Activated T-helper 1 cell treated with Interleukin-2 at 50 U/mL for 16 hours (primary cell): ENCODE measurements around the gene POLR1C.
A peak's percentile ranks its signal among the peaks of the same experiment; 100 is the strongest.
"Not testable (repeated sequence)": the region's sequence is repeated elsewhere in the genome, so short reads cannot be mapped to it uniquely, and the experiment has no call there.

ENCODE experiments used
- DNase-seq: peaks from one replicate; pipeline ENCODE4 v3.0.0-alpha.2; 2020; ENCODE audit warnings: low read depth

Gene POLR1C

DNA sequence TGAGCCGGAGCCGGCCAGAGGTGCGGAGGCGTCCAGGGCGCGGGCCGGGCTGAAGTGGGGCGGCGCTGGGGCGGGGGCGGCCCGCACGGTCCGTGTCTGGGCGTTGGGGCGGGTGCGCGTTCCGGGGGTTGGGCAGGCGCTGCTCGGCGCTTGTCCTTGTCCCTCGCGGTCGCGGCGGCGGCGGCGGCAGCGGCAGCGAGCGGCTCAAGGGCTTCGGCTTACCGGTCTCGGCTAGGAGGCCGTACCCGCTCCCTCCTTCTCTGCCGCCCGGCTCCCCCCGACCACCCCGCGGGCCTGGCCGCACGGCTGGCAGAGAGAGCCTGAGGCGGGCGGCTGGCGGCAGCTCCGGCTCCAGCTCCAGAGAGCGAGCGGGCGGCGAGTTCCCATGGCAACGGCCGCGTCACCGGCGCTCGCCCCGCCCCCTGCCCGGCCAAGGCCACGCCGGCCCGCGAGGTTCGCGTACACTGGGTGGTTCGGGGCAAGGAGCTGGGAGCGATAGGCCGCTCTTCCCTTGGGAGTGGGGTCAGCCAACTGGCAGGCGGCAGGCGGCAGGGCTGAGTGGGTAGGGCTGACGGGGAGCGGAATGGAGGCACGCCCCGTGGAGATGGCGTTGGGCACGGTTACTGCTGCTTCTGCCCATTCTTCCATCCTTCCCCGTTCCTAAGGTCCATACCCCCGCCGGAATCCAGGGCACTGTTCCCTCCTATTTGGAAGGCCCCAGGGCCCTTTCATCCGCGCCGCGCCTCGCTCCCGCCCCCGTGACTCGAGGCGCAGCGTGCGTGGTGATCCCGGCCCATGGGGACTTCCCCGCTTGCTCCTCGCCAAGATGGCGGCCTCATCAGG is 6.7 kb upstream of the POLR1C start, which contains the start of gene LRRC73:
Gene LRRC73 (minus strand): TSS at position 363 of the 843 bp plus-strand sequence. CDS start 561 bp downstream, outside the sequence.
- DNase-seq, result peak; percentile 67

DNA sequence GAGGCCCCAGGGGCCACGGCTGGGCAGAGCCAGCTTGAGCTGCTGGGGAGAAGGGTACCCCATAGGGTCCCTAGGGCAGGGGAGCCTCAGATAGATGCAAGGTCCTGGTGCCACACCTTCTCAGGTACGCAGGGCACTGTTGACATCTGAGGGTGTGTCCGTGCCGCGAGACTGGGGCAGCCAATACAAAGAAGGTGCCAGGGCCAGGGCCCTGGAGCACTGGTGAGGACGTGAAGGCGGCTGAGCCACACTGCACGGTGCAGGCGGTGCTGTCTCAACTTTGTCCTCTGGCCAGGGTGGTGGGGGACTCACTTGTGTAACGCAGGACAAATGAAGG is 6.1 kb upstream of the POLR1C start:
- DNase-seq, result no peak

DNA sequence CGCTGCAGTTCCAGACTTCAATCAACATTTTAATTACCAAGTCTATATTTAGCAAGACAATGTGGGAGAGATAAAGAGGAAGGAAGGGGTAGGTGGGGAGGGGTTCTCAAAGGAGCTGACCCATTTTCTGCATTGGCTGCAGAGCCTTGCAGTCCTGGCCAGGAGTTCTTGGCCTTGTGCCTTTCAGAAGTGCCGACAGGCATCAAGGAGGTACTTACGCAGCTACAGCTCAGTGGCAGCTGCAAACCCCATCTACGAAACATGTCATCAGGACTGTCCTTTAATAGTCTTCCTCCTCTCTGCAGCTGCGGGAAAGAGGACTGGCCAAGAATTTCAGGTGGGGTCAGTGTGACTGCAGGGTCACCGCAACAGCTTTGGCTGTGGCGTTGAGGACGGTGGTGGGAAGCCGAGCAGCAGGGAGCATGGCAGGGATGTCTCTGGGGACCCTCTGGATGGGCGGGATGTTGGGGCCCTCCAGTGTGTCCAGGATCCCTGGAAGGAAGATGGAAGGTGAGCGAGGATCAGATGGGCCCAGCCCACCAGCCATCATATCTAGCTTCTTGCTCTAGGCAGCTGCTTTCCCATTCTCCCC is 5.0 kb upstream of the POLR1C start:
- DNase-seq, result no peak

DNA sequence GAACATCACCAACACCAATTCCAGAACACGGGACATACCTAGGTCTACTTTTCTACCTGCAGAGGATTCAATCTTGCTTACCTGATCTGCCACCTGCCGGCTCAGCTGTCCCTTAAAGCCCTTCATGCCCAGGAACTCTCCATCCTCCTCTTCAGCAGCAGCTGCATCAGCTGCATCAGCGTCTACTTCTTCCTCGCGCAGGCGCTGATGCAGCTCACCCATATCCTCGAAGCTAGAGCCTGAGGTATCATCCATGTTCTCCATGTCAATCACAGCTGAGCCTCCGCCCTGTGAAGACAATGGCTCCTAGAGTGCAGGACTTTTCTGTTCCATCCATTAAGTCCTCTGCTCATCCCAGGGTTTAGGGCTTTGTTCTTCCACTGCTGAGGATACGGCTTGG is 1.1 kb upstream of the POLR1C start:
- DNase-seq, result no peak

DNA sequence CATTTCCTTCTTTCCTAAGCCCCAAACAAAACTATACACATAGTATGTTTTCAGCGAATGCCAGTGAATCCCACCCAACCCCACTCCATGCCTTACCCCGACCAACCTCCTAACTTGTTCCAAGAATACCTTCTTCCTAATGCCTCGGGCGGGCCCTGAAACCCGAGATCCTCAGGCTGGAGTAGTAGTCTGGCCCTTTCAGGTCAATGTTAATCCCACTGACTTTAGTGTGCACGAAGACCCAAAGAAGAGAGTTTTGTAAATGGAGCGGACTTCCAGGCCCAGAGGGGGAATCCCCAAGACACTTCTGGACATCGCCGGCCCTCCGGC is 557 bp upstream of the POLR1C start:
- no peak for DNase-seq

DNA sequence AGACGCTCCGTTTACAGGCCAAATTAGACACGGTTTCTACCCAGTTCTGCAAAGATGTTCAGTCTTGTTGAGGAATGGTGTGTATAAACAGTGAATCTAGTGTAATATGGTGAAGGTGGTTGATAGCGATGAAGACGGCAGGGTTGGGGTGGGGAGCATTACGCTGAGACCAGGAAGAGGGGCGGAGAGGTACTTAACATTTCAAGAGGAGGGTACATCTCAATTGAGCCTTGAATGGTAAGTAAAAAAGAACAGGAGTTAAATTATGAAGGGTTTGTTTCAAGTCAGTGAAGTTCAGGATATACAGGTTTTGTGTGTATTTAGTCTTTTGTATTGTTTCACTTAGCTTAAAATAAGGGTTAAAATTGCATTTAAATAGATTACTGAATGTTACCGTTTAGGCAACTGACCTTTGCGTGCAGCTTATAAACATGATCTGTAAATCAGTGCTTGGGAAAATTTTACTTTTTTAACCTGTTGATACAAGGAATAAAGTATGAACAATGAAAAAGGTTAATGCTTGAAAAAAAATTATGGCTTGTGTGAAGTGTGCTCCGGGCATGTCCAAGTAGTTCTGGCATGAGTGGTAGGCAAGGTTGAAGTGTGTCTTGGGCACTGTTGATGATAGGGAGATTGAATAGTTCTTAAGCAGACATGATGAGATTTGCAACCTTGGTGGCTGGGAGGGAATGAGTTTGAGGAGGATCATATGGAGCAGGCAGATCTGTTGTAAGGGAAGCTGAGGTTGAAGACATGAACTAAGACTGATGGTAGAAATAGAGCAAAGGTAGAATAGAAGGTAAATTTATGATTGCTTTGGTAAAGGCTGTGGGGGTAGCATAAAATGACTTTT is 842 bp downstream of the POLR1C start:
- DNase-seq, result no peak

DNA sequence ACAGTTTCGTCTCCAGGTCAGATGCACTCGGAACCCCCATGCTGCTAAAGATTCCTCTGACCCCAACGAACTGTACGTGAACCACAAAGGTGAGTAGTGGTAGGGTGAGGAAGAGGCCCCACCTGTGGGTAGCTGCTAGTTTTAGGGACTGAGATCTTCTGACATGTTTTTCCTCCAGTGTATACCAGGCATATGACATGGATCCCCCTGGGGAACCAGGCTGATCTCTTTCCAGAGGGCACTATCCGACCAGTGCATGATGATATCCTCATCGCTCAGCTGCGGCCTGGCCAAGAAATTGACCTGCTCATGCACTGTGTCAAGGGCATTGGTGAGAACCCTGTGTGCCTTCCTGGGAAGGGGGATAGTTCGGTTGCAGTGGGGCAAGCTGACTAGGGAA is 3.2 kb downstream of the POLR1C start:
- no peak for DNase-seq

DNA sequence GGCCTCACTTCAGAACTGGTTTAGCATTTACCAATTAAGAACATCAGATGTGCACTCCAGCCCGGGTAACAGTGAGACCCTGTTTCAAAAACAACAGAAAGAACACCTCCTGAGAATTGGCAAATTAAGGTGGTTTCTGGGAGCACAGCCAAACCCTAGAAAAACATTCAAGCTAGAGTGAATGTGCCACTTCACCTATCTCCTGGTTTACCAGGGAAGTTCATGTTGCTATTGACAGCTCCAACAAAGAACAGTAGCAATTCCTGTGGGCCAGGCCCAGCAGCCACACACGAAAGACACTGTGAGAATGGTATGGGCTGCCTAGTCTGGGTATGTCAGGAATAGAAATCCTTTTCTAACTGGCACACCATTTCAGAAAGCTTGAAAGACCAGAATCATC is 4.9 kb downstream of the POLR1C start:
- no peak for DNase-seq

DNA sequence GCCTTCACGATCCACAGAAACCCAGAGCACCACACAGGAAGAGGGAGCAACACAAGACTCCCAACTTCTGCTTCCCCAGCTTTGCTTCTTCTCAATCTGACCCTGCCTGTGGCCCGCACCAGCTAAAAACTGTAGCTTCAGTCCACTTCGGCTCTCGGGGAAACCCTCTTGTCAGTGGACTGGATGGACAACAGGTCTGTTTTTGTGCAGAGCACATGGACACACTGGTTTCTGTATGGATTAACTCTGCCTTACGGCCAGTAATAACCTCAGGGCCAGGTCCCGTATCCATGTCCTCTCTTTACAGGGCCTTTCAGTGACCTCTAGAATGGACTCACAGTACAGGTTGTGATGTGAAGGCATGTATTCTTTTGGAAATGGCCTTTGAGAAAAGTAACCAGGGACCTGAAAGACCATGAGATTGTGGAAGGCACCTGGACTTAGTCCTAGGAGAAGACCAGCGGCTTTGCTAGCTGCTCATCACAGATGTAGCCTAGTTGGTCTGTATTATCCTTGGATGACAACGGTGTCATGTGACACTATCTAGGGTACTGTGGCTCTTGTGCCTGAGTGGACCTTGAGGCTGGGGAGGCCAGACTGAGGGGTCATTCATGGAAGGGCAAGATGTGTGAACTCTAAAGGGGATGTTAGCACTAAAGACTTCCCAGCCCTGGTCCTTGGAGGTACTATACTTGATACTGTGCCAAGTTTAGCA is 5.8 kb downstream of the POLR1C start:
- DNase-seq, result no peak

DNA sequence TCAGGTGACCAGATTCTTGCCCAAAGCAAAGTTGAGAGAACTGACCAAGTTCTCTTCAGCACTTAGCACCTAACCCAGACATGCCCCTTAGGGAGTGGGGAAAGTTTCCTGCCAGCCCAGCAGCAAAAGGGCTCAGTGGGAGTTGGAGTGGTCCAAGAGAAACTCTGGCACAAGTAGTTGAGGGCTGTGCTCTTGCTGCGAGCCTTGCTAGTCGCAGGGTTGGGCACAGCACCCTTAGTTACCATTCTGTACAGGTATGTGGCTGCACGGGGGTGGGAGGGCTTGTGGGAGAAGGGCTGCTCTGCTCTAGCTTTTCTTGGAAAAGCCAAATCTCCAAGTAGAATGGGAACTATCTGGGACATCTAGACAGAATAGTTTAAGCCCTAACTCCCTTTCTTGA is 6.4 kb downstream of the POLR1C start:
- no peak for DNase-seq

DNA sequence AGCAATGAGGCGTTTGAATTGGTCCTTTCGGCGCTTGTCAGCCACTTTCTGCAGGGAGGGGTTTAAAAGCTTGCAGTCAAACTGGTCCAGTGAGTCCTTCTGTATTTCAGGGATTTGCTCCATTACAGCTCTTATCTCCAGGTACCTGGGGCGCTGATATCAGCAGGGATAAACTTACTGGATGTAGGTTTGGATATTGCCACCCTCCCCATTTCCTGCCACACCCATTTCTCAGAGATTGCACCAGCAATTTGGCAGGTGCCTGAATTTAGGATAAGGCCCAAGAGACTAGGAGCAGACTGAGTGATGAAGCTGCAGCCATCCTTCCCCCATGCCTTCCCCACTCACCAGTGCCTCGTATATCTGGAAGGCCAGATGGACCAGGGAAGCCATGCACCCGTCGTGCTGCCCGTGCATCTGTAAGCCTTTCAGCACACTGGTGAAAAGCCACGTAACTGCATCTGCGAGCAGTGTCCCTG is 7.6 kb downstream of the POLR1C start:
- no peak for DNase-seq

DNA sequence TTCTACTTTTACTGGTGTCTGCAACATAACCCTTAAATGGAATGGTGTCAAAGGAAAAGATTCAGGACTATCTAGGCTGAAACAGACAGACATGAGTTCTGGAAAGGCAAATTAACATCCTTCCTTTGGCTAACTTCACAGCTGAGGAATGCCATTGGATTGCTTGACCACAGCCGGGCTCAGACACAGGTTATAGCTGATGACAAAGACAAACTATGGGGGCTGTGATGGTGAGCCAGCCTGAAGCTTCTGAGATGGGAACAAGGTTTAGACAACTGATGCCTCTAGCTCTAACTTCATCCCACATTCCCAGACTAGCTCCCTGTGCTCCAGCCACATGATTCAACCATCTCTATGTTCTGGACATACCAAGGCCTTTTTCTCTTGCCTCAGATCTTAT is 15.3 kb downstream of the POLR1C start:
- no peak for DNase-seq

DNA sequence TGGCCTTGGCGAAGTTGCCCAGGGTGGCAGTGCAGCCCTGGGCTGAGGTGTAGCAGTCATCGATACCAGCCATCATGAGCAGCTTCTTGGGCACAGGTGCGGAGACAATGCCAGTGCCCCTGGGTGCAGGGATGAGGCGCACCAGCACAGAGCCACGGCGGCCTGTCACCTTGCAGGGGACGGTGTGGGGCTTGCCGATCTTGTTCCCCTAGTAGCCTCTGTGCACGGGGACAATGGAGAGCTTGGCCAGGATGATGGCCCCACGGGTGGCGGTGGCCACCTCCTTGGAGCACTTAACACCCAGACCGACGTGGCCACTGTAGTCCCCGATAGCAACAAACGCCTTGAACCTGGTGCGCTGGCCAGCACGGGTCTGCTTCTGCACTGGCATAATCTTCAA is 22.1 kb downstream of the POLR1C start:
- DNase-seq, result not testable (repeated sequence)

DNA sequence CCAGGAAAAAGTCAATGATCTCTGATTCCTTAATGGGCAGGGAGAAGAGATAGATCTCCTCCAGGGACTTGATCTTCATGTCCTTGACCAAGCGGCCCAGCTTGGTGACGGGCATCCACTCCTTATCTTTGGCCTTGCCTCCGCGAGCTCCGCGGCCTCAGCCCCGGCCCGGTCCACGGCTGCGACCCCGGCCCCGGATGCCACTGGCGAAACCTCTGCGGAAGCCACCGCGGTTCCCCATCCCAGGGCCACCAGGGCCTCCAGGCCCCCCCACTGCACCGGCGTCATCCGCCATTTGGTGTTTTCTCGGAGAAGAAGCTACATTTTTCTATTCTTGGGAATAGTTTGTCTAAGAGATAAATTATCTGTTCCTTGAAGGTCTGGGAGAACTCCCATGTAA is 22.5 kb downstream of the POLR1C start:
- DNase-seq, result not testable (repeated sequence)

DNA sequence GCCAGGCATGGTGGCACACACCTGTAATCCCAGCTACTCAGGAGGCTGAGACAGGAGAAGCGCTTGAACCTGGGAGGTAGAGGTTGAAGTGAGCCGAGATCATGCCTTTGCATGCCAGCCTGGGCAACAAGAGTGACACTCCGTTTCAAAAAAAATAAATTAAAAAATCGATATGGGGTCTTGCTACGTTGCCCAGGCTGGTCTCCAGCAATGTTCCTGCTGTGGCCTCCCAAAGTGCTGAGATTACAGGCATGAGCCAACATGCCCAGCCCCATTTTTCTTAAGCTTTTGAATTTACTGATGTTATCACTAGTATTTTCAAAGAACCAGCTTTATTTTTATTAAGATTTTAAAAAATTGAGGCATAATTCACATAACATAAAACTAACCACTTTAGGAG is 23.6 kb downstream of the POLR1C start:
- no peak for DNase-seq

DNA sequence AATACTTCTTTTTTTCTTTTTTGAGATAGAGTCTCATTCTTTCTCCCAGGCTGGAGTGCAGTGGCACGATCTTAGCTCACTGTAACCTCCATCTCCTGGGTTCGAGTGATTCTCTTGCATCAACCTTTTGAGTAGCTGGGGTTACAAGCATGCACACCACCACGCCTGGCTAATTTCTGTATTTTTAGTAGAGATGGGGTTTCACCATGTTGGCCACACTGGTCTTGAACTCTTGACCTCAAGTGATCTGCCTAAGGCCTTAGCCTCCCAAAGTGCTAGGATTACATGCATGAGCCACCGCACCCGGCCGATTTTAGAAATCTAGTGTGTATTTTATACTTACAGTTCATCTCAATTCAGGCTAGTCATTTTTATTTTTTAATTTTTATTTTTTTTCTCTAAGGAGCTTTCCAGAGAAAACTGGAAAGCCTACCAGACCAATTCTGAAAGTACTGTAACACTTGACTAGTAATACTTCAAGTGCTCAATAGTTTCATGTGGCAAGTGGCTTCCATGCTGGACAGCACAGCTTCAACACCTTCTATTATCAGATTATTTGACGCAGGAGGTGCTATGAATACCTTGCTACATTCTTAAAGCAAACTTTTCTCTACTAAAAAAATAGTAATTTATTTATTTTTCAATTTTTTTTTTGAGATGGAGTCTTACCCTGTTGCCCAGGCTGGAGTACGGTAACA is 25.0 kb downstream of the POLR1C start:
- no peak for DNase-seq

DNA sequence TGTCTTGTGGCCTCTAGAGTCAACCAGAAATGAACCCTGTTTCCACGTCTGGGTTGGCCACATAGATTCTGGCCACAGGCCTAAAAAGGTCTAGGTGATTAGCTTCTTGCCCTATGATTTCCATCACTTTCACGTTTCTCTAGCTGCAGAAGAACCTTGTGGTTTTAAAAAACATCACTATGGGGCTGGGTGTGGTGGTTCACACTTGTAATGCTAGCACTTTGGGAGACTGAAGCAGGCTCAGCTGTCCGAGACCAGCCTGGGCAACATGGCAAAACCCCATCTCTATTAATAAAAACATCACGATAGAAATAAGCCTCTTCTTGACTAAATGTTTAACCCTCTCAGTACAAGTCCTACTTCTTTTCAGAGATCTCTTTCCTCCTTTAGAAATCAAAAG is 27.6 kb downstream of the POLR1C start:
- DNase-seq, result no peak

DNA sequence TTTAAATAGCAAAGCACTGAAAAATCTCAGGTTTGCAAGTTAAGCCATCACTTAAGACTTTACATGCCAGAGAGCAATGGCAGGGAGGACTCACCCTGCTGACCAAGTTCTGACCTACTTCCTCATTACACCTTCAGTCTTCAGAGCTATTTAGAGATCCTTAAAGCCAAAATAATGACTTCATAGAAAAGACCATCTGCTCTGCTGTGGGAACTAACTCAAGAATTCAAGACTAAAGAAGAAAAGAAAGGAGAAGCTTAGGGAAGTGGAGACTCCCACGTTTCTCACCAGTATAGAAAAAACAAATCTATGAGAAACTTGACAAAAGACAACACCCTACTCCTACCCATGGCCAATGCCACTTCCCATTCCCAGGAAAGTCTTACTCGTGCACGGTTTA is 30.3 kb downstream of the POLR1C start:
- DNase-seq, result no peak

DNA sequence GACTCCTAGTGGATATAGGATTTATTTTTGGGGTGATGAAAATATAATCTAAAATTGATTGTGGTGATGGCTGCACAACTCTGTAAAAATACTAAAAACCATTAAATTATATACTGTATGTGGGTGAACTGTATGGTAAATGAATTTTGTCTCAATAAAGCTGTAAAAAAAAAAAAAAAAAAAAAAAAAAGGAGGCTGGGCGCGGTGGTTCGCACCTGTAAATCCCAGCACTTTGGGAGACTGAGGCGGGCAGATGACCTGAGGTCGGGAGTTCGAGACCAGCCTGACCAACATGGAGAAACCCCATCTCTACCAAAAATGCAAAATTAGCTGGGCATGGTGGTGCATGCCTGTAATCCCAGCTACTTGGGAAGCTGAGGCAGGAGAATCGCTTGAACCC is 40.7 kb downstream of the POLR1C start:
- DNase-seq, result not testable (repeated sequence)

DNA sequence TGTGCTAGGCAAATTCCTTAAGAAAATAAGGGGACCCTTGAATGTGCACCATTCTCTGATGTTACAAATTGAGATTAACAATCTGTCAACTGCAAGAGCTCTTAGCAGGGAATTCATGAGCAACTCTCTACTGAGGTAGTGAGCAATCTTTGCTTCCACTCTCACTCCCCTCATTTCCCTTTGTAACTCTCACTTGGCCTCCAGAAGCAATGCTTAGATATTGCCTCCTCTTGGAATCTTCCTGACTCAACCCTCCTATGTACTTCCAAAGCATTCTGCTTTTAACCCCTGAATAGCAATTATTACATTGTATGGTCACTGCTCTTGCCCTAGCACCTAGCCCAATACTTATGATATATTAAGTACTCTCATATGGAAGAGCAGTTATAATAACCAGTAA is 42.4 kb downstream of the POLR1C start:
- no peak for DNase-seq

DNA sequence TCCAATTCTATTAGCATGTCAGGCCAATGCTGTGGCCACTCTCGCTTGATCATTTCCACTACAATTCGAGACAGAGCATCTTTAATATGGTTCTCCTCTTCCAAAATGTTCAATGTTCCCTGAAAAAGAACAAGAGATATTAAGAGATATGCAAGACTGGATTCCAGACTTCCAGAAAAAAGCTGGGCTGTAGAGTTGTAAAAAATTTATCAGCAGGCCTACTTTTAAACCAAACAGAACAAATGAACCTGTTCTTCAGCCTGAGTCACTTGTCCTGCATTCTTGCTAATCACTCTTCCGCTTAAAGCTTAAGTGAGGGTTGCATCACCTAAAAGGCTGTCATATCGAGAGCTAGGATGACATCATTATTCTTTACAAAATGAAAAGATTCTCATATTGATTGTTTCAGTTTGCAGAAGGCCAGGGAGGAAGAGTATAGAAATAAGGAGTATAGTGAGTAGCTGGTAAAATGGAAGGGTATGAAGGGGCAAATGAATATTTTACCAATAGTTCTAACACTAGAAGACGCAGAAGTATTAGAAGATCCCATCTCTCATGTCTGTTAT is 54.1 kb downstream of the POLR1C start:
- DNase-seq, result no peak
